Stimulated activated CD8-positive, alpha-beta memory T cell treated with anti-CD3 and anti-CD28 coated beads, Interleukin-2, amount 100 ng/mL, for 1 hour (primary cell): ENCODE results near the gene ENTREP3.

Experiments
- DNase-seq, 2 donors: peaks; one replicate each; pipeline ENCODE4 v3.0.0-alpha.2; 2020; ENCODE audit warnings: low read depth in 2 of 2

Gene ENTREP3

GRCh38 chr1:155199792-155200191 is 55.5 kb downstream of the ENTREP3 start:
- DNase-seq = no peak

- DNase-seq = no peak
Measured at GRCh38 chr1:155198547-155198906, 56.8 kb downstream of the ENTREP3 start.

GRCh38 chr1:155197901-155198546 is 57.3 kb downstream of the ENTREP3 start:
- DNase-seq = no peak
